Type B pancreatic cell (in vitro differentiated cells): Measurements from ENCODE around the gene CMYA5. TPM values are rescaled to one million over a fixed set of nuclear protein-coding genes. Genes with fewer than 3 reads are reported as not detected.

Experiments used
- DNase-seq: peaks from one replicate; pipeline ENCODE4 v3.0.0; 2021; ENCODE audit warnings: mixed read lengths; ENCODE audit not compliant: unreplicated experiment; ENCODE audit errors: extremely low spot score
- H3K27ac Mint-ChIP-seq: 2 replicates; pipeline ENCODE4 v1.8.0; 2021; ENCODE audit warnings: mild to moderate bottlenecking, mixed read lengths
- H3K27me3 Mint-ChIP-seq: 2 replicates; pipeline ENCODE4 v1.8.0; 2021; ENCODE audit warnings: mixed read lengths
- H3K36me3 Mint-ChIP-seq: 2 replicates; pipeline ENCODE4 v1.8.0; 2021; ENCODE audit warnings: mixed read lengths
- H3K4me1 Mint-ChIP-seq: one replicate; pipeline ENCODE4 v1.8.0; 2021; ENCODE audit warnings: mixed read lengths; ENCODE audit not compliant: unreplicated experiment
- H3K4me3 Mint-ChIP-seq: 2 replicates; pipeline ENCODE4 v1.8.0; 2021; ENCODE audit warnings: mild to moderate bottlenecking, mixed read lengths
- H3K9me3 Mint-ChIP-seq: 2 replicates; pipeline ENCODE4 v1.8.0; 2021; ENCODE audit warnings: mixed read lengths
- total RNA-seq: library from RNA; stranded (reverse); gene quantifications from 2 replicates; pipeline ENCODE4 v1.2.1, GENCODE V29; 2021; ENCODE audit warnings: low replicate concordance
- TF ChIP-seq, protein P1 (sequence below): fragments of 200-600 bp; sonication (generic); conservative IDR thresholded peaks from 2 replicates; pipeline ENCODE4 v1.5.0; 2021; ENCODE audit warnings: antibody characterized with exemption, mild to moderate bottlenecking

Gene CMYA5
- total RNA-seq, 1 donor from 2014 or later, result 1.4 TPM

DNA sequence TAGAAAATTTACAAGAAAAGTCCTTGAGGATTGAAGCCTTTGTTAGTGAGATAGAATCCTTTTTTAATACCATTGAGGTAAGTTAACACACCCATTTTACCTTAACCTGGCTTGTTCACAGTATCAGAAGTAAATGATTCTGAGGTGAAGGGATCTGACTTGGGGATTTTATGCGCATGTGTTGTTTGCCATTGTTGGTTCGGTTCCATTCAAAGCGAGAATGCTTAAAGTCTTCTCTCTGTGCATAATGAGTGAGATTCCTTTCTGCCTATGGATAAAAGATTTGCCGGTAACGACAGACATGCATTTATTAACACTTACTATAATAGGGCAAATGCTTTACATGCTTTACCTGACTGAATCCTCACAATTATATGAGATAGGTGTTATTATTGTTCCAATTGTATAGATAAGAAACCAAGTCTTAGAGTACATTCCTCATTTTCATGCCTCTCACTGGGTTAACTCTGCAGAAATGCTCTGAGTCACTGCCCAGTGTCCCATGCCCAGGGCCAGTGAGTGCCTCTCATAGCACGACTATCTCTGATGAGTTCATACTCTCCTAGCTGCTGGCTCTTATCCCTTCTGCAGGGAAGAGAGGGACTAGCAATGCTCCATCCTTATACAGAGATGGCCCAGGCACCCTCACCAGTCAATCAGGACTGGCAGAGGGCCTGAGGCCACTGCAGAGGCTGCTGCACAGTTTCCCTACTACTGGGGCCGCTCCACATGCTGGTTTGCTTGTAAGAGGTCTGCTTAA, 54.4 kb downstream of the CMYA5 start:
- no peak for DNase-seq
- Mint-ChIP-seq H3K4me1 (no peaks in the 10 kb centered on the region), H3K9me3 (no peaks in the 10 kb centered on the region), H3K4me3 (no peak overlapping the region), H3K27me3 (no peaks in the 10 kb centered on the region), H3K27ac (no peak overlapping the region), H3K36me3 (no peaks in the 10 kb centered on the region)
- TF ChIP-seq, protein P1, sequence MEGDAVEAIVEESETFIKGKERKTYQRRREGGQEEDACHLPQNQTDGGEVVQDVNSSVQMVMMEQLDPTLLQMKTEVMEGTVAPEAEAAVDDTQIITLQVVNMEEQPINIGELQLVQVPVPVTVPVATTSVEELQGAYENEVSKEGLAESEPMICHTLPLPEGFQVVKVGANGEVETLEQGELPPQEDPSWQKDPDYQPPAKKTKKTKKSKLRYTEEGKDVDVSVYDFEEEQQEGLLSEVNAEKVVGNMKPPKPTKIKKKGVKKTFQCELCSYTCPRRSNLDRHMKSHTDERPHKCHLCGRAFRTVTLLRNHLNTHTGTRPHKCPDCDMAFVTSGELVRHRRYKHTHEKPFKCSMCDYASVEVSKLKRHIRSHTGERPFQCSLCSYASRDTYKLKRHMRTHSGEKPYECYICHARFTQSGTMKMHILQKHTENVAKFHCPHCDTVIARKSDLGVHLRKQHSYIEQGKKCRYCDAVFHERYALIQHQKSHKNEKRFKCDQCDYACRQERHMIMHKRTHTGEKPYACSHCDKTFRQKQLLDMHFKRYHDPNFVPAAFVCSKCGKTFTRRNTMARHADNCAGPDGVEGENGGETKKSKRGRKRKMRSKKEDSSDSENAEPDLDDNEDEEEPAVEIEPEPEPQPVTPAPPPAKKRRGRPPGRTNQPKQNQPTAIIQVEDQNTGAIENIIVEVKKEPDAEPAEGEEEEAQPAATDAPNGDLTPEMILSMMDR, result no peak

DNA sequence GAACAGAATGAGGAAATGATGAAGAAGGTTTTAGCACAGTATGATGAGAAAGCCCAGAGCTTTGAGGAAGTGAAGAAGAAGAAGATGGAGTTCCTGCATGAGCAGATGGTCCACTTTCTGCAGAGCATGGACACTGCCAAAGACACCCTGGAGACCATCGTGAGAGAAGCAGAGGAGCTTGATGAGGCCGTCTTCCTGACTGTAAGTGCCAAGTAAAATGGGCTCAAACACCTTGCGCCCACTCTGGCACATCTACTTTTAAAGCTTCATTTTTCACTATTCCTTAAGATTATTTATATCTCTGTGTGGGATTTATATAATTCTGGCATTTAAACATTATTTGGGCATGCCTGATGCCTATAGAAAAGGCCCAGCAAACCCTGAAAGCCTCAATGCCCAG, 55.6 kb downstream of the CMYA5 start:
- Mint-ChIP-seq H3K27me3 (no peaks in the 10 kb centered on the region), H3K4me1 (no peaks in the 10 kb centered on the region), H3K27ac (no peak overlapping the region), H3K36me3 (no peaks in the 10 kb centered on the region), H3K4me3 (no peak overlapping the region), H3K9me3 (no peaks in the 10 kb centered on the region)
- no peak for DNase-seq
- TF ChIP-seq, protein P1, result no peak

GRCh38 chr5:79746642-79747569, 57.3 kb downstream of the CMYA5 start:
- Mint-ChIP-seq H3K4me1 (no peaks in the 10 kb centered on the region), H3K27ac (no peak overlapping the region), H3K36me3 (no peaks in the 10 kb centered on the region), H3K9me3 (no peaks in the 10 kb centered on the region), H3K4me3 (no peak overlapping the region), H3K27me3 (peaks cover 4% of the 10 kb centered on the region)
- no peak for DNase-seq
- TF ChIP-seq, protein P1, result no peak

- no peak for DNase-seq
- Mint-ChIP-seq H3K4me3 (no peak overlapping the region), H3K36me3 (no peaks in the 10 kb centered on the region), H3K27ac (no peak overlapping the region), H3K9me3 (no peaks in the 10 kb centered on the region), H3K4me1 (peaks cover 5% of the 10 kb centered on the region), H3K27me3 (peaks cover 4% of the 10 kb centered on the region)
- TF ChIP-seq, protein P1, result no peak
These were observed 61.2 kb downstream of the CMYA5 start for GRCh38 chr5:79750611-79751510.

GRCh38 chr5:79753092-79753491, 63.5 kb downstream of the CMYA5 start:
- peaks cover 4% of the 10 kb centered on the region for H3K27me3 Mint-ChIP-seq
- H3K4me1 Mint-ChIP-seq, result peaks cover 5% of the 10 kb centered on the region
- no peak overlapping the region for H3K27ac Mint-ChIP-seq
- no peaks in the 10 kb centered on the region for H3K36me3 Mint-ChIP-seq
- H3K9me3 Mint-ChIP-seq, result no peaks in the 10 kb centered on the region
- no peak for DNase-seq
- TF ChIP-seq, protein P1, result no peak
- H3K4me3 Mint-ChIP-seq, result no peak overlapping the region
